IPS-18c (cell line): Measurements from ENCODE around the gene LRFN3.
A peak's percentile ranks its signal among the peaks of the same experiment; 100 is the strongest.
"Not testable (repeated sequence)": the region's sequence is repeated elsewhere in the genome, so short reads cannot be mapped to it uniquely, and the experiment has no call there.

ENCODE experiments used
- H3K4me3 ChIP-seq: 2 replicates; pipeline ENCODE4 v1.7.0; 2013; ENCODE audit warnings: low read depth, mild to moderate bottlenecking, low read length, moderate library complexity; ENCODE audit not compliant: insufficient read depth
- H3K9me3 ChIP-seq: one replicate; pipeline ENCODE4 v1.6.1; 2013; ENCODE audit warnings: mild to moderate bottlenecking, low read length, moderate library complexity; ENCODE audit not compliant: control insufficient read depth, insufficient read depth

LRFN3 gene, protein sequence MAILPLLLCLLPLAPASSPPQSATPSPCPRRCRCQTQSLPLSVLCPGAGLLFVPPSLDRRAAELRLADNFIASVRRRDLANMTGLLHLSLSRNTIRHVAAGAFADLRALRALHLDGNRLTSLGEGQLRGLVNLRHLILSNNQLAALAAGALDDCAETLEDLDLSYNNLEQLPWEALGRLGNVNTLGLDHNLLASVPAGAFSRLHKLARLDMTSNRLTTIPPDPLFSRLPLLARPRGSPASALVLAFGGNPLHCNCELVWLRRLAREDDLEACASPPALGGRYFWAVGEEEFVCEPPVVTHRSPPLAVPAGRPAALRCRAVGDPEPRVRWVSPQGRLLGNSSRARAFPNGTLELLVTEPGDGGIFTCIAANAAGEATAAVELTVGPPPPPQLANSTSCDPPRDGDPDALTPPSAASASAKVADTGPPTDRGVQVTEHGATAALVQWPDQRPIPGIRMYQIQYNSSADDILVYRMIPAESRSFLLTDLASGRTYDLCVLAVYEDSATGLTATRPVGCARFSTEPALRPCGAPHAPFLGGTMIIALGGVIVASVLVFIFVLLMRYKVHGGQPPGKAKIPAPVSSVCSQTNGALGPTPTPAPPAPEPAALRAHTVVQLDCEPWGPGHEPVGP

DNA sequence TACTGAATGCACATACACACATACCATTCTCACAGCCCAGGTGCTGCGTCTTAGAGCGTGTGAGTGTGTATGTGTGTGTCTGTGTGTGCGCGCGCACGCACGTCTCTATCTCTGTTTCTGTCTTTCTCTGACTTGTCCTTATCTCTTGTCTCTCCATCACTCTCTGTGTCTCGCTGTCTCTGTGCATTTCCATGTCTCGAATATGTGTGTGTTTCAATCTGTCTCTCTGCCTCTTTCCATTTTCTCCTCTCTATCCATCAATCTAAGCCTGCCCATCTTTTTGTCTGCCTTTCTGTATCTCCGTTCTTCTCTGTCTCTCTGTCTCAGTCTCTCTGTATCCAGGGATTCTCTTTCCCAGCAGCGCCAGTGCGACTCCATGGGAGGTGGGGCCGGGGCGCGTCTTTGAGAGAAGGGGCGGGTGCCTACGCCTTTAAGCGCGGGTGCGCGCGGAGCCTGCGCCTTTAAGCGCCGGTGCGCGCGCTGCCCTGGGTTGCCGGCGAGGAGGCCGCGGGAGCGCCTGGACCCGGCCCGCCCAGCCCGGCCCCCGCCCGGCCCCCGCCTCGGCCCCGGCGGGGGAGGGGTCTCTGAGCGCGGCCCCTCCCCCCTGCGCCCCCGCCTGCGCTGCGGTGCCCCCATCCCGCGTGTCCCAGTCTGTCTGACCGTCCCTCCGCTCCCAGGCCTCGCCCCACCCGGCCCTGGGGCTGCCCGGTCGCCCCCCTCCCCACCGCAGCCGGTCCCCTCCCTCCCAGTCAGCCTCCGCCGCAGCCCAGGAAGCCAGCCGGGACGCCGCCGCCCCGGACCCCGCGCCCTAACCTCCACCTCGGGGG is at the start of gene LRFN3:
LRFN3 (plus strand) TSS at position 464 of the 827 bp plus-strand sequence. CDS start 3,052 bp downstream, outside the sequence.
- Histone ChIP-seq H3K4me3 (peak within 1 kb of the TSS; percentile 68), H3K9me3 (no peaks in the 10 kb centered on the region)

DNA sequence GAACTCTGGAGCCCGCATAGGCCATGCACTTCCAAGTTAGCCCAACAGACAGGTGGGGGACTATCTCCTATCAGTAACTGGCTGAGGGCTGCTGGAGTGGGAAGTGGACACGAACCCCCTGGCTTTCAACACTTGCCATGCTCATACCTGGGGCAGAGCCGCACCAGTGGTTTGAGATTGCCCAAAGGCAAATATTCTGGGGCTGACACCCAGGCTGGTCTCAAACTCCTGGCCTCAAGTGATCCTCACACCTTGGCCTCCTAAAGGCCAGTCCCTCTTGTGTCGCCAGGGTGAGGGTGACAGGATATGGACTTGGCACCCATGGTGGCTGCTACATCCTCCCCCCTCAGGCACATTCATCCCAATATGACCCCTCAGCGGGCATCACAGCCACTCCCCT is 49.0 kb upstream of the LRFN3 start:
- Histone ChIP-seq H3K4me3 (no peak overlapping the region), H3K9me3 (no peaks in the 10 kb centered on the region)

DNA sequence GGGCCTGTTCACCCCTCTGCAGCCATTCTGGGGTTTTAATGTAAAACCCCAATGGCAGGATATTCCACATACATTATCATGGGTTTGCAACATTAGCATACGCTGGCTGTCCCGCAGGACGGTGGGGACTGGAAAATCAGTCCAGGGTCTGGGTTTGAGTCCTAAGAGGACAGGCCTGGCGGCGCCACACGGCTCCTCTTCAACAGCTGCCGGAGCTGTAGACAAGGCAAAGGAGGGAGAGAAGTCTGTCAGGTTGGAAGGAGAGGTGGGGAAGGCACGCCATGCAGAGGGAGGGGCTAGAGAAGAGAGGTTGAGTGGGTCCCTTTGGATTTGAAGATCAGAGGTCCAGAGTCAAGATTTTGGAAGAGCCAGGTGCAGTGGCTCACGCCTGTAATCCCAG is 47.8 kb upstream of the LRFN3 start:
- H3K4me3 ChIP-seq: no peak overlapping the region
- H3K9me3 ChIP-seq: no peaks in the 10 kb centered on the region

DNA sequence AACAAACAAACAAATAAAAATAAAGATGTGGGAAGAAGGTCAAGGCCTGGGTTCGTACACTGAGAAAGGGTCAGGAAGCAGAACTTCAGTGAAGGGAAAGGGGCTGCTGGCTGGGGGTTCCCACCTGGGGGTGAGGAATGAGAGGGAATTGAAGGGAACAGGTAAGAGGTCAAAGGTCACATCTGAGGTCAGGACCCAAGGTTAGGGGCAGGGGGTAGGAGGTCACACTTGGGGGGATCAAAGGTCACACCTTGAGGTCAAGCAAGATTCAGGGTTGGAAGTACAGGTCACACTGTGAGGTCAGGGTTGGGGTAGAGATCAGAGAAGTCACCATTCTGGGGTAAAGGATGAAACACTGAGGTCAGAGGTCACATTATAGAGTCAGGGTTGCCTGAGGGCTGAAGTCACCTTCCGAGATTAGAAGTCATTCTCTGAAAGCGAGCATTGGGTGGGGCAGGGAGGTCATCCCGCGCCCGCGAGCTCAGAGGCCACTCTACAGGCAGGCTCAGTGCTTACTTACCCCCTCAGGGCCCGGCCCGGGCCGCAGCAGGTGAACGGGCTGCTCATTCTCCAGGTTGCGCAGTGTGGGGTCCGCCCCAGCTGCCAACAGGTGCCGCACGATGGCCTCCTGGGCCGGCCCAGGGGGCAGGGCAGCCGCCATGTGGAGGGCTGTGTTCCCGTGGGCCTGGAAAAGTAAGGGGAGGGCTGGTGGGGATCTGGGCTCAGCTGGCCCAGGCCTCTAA is 46.6 kb upstream of the LRFN3 start:
- Histone ChIP-seq H3K9me3 (no peaks in the 10 kb centered on the region), H3K4me3 (no peak overlapping the region)

DNA sequence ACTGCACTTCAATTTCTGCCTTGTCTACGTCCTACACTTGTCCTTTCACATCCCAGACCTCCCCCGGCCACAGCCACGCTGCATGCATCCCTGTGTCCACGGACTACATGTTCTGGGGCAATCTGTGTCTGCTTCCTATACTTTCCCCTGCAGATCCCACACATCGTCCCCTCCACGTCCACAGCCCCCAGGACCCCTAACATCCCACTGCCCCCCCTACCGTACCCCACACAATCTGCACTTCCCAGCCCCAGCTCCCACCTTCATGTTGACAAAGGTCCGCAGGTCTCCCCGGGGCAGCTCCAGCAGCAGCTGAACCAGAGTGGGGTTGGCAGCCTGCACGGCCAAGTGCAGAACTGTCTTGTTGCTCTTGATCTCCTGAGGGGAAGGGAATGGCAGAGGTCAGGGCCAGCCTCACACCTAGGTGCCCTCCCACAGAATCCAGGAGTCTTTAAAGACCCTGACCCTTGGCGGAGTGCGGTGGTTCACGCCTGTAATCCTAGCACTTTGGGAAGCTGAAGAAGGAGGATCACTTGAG is 46.0 kb upstream of the LRFN3 start:
- Histone ChIP-seq H3K9me3 (no peaks in the 10 kb centered on the region), H3K4me3 (no peak overlapping the region)

DNA sequence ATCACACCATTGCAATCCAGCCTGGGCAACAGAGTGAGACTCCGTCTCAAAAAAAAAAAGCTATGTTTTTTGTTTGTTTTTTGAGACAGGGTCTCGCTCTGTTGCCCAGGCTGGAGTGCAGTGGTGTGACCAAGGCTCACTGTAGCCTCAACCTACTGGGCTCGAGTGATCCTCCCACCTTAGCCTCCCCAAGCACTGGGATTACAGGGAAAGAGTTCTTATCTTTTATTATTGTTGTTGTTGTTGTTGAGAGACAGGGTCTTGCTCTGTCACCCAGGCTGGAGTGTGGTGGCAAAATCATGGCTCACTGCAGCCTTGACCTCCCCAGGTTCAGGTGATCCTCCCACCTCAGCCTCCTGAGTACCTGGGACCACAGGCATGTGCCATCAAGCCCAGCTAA is 44.4 kb upstream of the LRFN3 start:
- H3K4me3 ChIP-seq, H3K9me3 ChIP-seq: not testable (repeated sequence)

DNA sequence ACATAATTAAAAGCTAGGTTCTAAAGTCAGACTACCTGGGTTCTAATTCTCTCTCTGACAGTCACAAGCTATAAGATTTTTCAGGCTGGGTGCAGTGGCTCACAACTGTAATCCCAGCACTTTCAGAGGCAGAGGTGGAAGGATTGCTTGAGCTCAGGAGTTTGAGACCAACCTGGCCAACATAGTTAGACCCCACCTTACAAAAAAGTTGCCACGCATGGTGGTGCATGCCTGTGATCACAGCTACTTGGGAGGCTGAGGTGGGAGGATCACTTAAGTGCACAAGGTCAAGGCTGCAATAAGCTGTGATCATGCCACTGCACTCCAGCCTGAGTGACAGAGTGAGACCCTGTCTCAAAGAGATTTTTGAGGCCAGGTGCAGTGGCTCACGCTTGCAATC is 41.8 kb upstream of the LRFN3 start:
- H3K9me3 ChIP-seq: no peaks in the 10 kb centered on the region
- no peak overlapping the region for H3K4me3 ChIP-seq

DNA sequence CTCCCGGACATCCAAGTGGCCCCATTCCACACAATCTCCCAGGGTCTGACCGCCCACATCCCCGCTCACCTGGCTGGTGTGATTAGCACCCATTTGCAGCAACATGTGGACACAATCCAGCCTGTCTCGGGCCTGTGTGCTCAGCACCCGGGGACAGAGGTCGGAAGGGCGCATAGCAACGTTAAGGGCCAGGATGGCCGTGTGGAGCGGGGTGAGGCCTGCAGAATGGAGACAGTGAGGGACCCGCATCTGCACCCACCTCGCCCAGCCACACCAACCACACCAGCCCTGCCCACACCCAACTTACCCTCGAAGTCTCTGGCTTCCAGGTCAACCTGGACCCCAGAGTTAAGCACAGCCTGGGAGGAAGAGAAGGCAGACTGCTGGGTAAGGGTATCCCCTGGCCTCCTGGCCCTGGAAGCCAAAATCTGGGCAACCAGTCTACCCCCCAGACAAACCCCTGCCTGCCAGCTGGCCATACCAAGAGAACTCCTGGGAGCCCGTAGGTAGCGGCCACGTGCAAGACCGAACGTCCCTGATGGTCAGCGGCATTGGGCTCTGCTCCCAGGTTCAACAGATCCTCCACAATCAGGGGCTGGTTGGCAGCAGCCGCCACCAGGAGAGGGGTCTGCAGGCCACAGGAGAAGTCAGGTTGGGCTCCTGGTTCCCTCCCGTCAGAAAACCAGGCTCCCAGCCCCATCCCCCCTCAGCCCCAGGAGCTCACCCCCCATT is 40.1 kb upstream of the LRFN3 start:
- H3K4me3 ChIP-seq: no peak overlapping the region
- no peaks in the 10 kb centered on the region for H3K9me3 ChIP-seq

DNA sequence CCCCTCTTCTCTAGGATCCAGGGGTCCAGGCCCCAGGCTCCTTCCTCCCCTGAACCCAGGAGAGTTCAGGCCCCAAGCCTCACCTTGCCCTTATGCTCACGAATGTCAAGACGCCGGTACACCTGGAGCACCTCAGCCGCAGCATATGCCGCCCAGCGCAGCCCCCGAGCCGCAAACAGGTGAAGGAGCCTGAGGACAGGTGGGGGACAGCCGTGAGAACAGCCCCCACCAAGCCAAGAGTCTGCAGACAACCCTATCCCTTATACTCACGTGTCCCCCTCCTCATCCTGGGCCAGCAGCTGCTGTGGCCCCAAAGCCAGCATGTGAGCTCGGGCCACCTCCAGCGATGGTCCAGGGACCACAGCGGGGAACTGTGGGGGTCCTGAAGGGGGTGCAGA is 39.5 kb upstream of the LRFN3 start:
- no peak overlapping the region for H3K4me3 ChIP-seq

DNA sequence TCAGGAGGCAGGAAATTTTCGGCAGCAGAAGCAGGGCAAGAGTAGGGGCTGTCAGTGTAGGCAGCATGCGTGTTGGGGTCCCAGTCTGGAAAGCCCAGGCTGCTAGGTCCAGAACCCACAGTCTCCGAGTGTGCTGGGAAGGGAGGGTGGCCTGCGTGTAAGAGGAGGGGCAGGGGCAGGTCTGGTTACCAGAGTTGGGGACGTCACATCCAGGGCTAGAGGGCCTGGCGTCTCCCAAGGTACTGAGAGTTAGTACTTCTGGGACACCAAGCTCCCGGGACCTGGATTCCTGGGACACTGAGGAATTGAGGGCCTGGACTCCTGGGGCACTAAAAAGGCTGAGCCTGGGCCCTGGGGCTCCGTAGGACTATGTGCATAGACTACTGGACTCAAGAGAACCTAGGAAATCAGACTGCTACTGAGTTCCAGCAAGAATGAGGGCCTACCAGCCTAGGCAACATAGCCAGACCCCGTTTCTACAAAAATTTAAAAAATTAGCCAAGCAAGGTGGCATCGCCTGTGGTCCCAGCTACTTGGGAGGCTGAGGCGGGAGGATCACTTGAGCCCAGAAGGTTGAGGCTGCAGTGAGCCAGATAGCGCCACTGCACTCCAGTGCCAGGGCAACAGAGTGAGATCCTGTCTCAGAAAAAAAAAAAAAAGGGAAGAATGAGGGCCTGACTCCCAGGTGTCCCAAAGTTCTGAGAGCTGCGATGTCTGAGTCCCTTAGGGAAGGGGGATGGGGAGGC is 38.3 kb upstream of the LRFN3 start:
- no peak overlapping the region for H3K4me3 ChIP-seq
- no peaks in the 10 kb centered on the region for H3K9me3 ChIP-seq

More for the DNA sequence above, 39.5 kb upstream of the LRFN3 start:
- H3K9me3 ChIP-seq: no peaks in the 10 kb centered on the region

DNA sequence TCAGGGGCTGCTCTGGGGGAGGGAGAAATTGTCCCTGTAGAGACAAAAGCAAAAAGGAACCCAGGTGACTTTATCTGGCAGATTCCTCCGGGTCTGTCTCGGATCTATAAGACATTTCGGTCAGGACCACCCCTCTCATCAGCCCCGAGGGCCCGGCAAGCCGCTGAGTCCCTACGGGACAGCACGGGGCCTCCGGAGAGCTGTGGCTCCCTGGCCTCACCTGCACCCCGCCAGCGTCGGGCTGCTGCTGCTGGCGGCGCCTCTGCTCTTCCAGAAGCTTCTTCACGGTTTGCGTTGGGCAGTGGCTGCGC is 37.7 kb upstream of the LRFN3 start:
- peak overlapping the region; percentile 82 for H3K4me3 ChIP-seq
- H3K9me3 ChIP-seq: no peaks in the 10 kb centered on the region

DNA sequence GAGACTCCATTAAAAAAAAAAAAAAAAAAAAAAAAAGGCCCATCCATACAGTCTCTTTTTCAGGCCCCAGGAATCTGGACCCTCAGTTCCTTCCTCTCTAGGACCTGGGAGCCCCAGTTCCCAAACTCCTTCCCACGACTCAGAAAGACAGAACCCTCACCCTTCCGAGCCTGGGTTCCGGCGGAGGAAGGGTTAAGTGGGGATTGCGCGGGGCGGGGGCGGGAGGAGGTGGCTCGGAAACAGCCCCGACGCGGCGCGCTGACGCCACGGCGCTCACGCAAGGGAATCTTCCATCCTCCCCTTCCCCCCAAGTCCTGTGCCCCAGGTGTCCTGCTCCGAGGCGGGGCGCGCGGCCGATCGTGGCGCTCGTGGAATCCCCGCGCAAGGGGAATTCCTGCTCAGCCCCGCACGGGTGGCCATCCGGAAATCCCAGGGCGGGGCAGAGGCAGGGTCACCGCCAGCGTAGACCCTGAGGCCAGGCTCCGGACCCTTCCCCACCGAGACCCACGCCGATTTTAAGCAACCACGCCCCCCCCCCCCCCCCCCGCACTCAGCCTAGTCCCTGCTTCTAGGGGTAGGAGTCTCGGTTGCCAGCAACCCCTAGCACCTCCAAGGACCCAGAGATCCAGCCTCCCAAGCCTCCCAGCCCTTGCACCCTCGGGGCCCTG is 36.5 kb upstream of the LRFN3 start:
- H3K4me3 ChIP-seq: peak overlapping the region; percentile 82
- no peaks in the 10 kb centered on the region for H3K9me3 ChIP-seq

DNA sequence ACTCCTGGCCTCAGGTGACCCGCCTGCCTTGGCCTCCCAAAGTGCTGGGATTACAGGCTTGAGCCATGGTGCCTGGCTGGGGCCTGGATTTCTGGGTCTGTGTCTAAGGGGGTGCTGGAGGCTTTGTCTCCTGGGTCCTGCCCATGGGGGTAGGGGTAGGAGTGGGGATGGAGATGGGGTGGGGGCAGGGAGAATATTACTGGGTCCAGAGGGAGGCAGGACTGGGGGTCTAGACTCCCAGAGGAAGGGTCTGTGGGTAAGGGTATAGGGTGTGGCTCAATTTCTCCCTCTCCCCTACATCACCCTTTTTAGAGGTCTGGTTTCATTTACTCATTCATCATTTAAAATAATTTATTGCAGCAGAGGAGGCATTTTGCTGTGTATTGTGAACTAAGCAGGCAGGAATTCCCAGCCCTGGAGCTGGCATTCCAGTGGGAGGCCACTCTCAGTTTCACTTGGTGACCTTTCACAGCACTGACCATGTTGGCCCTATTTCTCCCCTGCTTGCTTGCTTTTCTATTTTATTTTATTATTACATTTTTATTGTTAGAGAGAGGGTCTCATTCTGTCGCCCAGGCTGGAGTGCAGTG is 35.0 kb upstream of the LRFN3 start:
- H3K9me3 ChIP-seq: no peaks in the 10 kb centered on the region
- peak overlapping the region; percentile 82; the same call in 1 of the 2 replicates for H3K4me3 ChIP-seq

DNA sequence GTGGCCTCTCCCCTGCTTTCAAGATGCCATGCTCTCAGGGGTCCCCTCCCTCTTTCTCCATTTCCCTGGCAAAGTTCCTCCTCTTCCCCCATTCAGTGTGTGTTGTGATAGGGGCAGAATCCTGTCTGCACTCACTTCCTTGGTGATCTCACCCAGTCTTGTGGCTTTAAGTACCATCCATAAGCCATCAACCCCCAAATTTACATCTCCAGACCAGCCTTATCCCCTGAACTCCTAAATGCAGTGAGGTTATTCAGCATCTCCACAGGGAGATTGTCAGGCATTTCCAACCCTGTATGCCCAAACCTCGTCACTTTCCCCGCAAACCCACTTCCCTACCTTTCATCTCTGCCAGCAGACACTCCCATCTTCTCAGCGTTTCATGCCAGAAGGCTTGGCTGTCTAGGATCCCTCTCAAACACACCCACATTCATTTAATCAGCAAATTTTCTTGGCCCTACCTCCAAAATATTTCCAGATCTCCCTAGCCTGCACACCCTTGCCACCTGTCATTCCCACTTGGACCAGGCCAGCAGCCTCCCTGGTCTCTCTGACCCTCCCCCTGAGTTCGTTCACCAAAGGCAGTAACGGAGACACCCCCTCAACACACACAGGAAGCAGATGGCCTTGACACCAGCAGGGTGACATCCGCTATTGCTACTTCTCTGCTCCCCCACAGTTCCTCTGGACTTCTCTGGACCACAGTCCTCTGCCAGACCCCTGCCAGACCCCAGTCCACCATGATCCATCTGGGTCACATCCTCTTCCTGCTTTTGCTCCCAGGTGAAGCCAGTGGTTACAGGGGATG is 34.1 kb upstream of the LRFN3 start, which contains the start of gene HCST:
HCST (plus strand) TSS at position 676 of the 808 bp plus-strand sequence; CDS start at position 741, 65 bp downstream.
- H3K4me3 ChIP-seq: peak within 1 kb of the TSS; percentile 57

More for the DNA sequence above, 34.1 kb upstream of the LRFN3 start, which contains the start of gene HCST:
- H3K9me3 ChIP-seq: no peaks in the 10 kb centered on the region
